ENCODE results near the gene ATE1.
"Not testable (repeated sequence)": the region's sequence is repeated elsewhere in the genome, so short reads cannot be mapped to it uniquely, and the experiment has no call there.

The ATE1 gene

GRCh38 chr10:121700416-121700815 is 227.4 kb downstream of the ATE1 start:
- Mint-ChIP-seq H3K4me3 (no peak overlapping the region), H3K4me1 (ENCODE audit: low read depth) (no peaks in the 10 kb centered on the region), H3K9me3 (no peaks in the 10 kb centered on the region), H3K27ac (no peak overlapping the region), H3K27me3 (ENCODE audit: low read depth) (no peaks in the 10 kb centered on the region), H3K36me3 (ENCODE audit: low read depth) (no peaks in the 10 kb centered on the region)
- DNase-seq (ENCODE audit: low spot score): no peak

GRCh38 chr10:121699703-121700102 is 228.1 kb downstream of the ATE1 start:
- H3K4me3 Mint-ChIP-seq; H3K27ac Mint-ChIP-seq; H3K9me3 Mint-ChIP-seq; DNase-seq (ENCODE audit: low spot score); H3K36me3 Mint-ChIP-seq (ENCODE audit: low read depth); H3K27me3 Mint-ChIP-seq (ENCODE audit: low read depth); H3K4me1 Mint-ChIP-seq (ENCODE audit: low read depth): not testable (repeated sequence)

GRCh38 chr10:121698902-121699301 is 228.9 kb downstream of the ATE1 start:
- Mint-ChIP-seq H3K4me3 (no peak overlapping the region), H3K4me1 (ENCODE audit: low read depth) (no peaks in the 10 kb centered on the region), H3K9me3 (no peaks in the 10 kb centered on the region), H3K27ac (no peak overlapping the region), H3K27me3 (ENCODE audit: low read depth) (no peaks in the 10 kb centered on the region), H3K36me3 (ENCODE audit: low read depth) (no peaks in the 10 kb centered on the region)
- no peak for DNase-seq (ENCODE audit: low spot score)

GRCh38 chr10:121698336-121698735 is 229.5 kb downstream of the ATE1 start:
- no peaks in the 10 kb centered on the region for H3K36me3 Mint-ChIP-seq (ENCODE audit: low read depth)
- no peak for DNase-seq (ENCODE audit: low spot score)

GRCh38 chr10:121696854-121697253 is 231.0 kb downstream of the ATE1 start:
- Mint-ChIP-seq H3K4me3 (no peak overlapping the region), H3K4me1 (ENCODE audit: low read depth) (no peaks in the 10 kb centered on the region), H3K27me3 (ENCODE audit: low read depth) (no peaks in the 10 kb centered on the region), H3K27ac (no peak overlapping the region), H3K36me3 (ENCODE audit: low read depth) (no peaks in the 10 kb centered on the region), H3K9me3 (no peaks in the 10 kb centered on the region)
- no peak for DNase-seq (ENCODE audit: low spot score)

More at GRCh38 chr10:121698336-121698735, 229.5 kb downstream of the ATE1 start:
- Mint-ChIP-seq H3K4me3 (no peak overlapping the region), H3K27ac (no peak overlapping the region), H3K27me3 (ENCODE audit: low read depth) (no peaks in the 10 kb centered on the region), H3K9me3 (no peaks in the 10 kb centered on the region), H3K4me1 (ENCODE audit: low read depth) (no peaks in the 10 kb centered on the region)

GRCh38 chr10:121695731-121696464 is 231.9 kb downstream of the ATE1 start:
- Mint-ChIP-seq H3K27me3 (ENCODE audit: low read depth) (no peaks in the 10 kb centered on the region), H3K9me3 (no peaks in the 10 kb centered on the region), H3K36me3 (ENCODE audit: low read depth) (no peaks in the 10 kb centered on the region), H3K4me1 (ENCODE audit: low read depth) (no peaks in the 10 kb centered on the region), H3K4me3 (no peak overlapping the region), H3K27ac (no peak overlapping the region)
- DNase-seq (ENCODE audit: low spot score): no peak

- Mint-ChIP-seq H3K27ac (no peak overlapping the region), H3K4me1 (ENCODE audit: low read depth) (no peaks in the 10 kb centered on the region), H3K36me3 (ENCODE audit: low read depth) (no peaks in the 10 kb centered on the region), H3K27me3 (ENCODE audit: low read depth) (no peaks in the 10 kb centered on the region), H3K9me3 (no peaks in the 10 kb centered on the region), H3K4me3 (no peak overlapping the region)
- no peak for DNase-seq (ENCODE audit: low spot score)
These were observed 232.7 kb downstream of the ATE1 start for GRCh38 chr10:121694966-121695643.

GRCh38 chr10:121694327-121694965 is 233.4 kb downstream of the ATE1 start:
- no peak overlapping the region for H3K4me3 Mint-ChIP-seq
- H3K9me3 Mint-ChIP-seq: no peaks in the 10 kb centered on the region
- no peaks in the 10 kb centered on the region for H3K27me3 Mint-ChIP-seq (ENCODE audit: low read depth)
- DNase-seq (ENCODE audit: low spot score): no peak
- H3K4me1 Mint-ChIP-seq (ENCODE audit: low read depth): no peaks in the 10 kb centered on the region
- no peaks in the 10 kb centered on the region for H3K36me3 Mint-ChIP-seq (ENCODE audit: low read depth)
- no peak overlapping the region for H3K27ac Mint-ChIP-seq

- no peaks in the 10 kb centered on the region for H3K4me1 Mint-ChIP-seq (ENCODE audit: low read depth)
- H3K4me3 Mint-ChIP-seq: no peak overlapping the region
- H3K9me3 Mint-ChIP-seq: no peaks in the 10 kb centered on the region
- no peak for DNase-seq (ENCODE audit: low spot score)
- no peaks in the 10 kb centered on the region for H3K27me3 Mint-ChIP-seq (ENCODE audit: low read depth)
- no peaks in the 10 kb centered on the region for H3K36me3 Mint-ChIP-seq (ENCODE audit: low read depth)
- H3K27ac Mint-ChIP-seq: no peak overlapping the region
These were observed 235.2 kb downstream of the ATE1 start for GRCh38 chr10:121692626-121693025.

- Mint-ChIP-seq H3K4me3 (no peak overlapping the region), H3K27me3 (ENCODE audit: low read depth) (no peaks in the 10 kb centered on the region), H3K9me3 (no peaks in the 10 kb centered on the region), H3K27ac (no peak overlapping the region), H3K4me1 (ENCODE audit: low read depth) (no peaks in the 10 kb centered on the region), H3K36me3 (ENCODE audit: low read depth) (no peaks in the 10 kb centered on the region)
- no peak for DNase-seq (ENCODE audit: low spot score)
These were observed 236.9 kb downstream of the ATE1 start for GRCh38 chr10:121690970-121691369.
